GM10266 (cell line): ENCODE data around the gene ACTN1.

Experiments
- DNase-seq: peaks from one replicate; pipeline ENCODE4 v3.0.0; 2012; ENCODE audit errors: extremely low spot score
- TF ChIP-seq, protein P1 (sequence below): IDR thresholded peaks from 2 replicates; pipeline ENCODE4 v1.5.1; 2012; ENCODE audit warnings: mild to moderate bottlenecking, low read depth; ENCODE audit not compliant: control insufficient read depth, insufficient read depth; ENCODE audit errors: missing control alignments

The ACTN1 gene

GRCh38 chr14:68961781-68962584 lies 17.1 kb downstream of the ACTN1 start:
- DNase-seq: no peak

GRCh38 chr14:68961361-68961760 lies 17.7 kb downstream of the ACTN1 start:
- TF ChIP-seq, protein P1, sequence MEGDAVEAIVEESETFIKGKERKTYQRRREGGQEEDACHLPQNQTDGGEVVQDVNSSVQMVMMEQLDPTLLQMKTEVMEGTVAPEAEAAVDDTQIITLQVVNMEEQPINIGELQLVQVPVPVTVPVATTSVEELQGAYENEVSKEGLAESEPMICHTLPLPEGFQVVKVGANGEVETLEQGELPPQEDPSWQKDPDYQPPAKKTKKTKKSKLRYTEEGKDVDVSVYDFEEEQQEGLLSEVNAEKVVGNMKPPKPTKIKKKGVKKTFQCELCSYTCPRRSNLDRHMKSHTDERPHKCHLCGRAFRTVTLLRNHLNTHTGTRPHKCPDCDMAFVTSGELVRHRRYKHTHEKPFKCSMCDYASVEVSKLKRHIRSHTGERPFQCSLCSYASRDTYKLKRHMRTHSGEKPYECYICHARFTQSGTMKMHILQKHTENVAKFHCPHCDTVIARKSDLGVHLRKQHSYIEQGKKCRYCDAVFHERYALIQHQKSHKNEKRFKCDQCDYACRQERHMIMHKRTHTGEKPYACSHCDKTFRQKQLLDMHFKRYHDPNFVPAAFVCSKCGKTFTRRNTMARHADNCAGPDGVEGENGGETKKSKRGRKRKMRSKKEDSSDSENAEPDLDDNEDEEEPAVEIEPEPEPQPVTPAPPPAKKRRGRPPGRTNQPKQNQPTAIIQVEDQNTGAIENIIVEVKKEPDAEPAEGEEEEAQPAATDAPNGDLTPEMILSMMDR: no peak
- DNase-seq: no peak

More at GRCh38 chr14:68961781-68962584, 17.1 kb downstream of the ACTN1 start:
- TF ChIP-seq, protein P1: no peak

- no peak for DNase-seq
- TF ChIP-seq, protein P1: no peak
These were observed 19.0 kb downstream of the ACTN1 start for GRCh38 chr14:68960123-68960522.

GRCh38 chr14:68959035-68959434 lies 20.1 kb downstream of the ACTN1 start:
- TF ChIP-seq, protein P1: no peak

GRCh38 chr14:68958553-68958952 lies 20.5 kb downstream of the ACTN1 start:
- TF ChIP-seq, protein P1: no peak
- DNase-seq: no peak

More at GRCh38 chr14:68959035-68959434, 20.1 kb downstream of the ACTN1 start:
- DNase-seq: no peak

DNA sequence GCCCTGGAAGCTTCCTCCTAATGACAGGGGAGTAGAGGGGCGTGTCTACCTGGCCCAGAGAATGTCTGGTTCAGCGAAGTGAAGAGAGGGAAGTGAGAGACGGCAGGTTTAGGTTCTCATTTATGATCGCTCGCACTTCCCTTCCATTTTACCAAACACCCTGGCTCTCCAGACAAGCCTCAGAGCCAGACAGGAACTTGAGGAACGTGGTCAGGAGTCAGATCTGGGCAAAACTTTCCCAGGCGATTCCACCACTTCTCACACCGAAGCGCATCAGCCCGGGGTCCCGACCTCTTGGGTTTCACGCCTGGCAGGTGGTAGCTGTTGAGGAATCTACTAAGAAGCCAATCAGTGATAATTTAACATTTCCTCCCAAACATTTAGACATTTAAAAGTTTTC lies 21.3 kb downstream of the ACTN1 start:
- TF ChIP-seq, protein P1: no peak
- DNase-seq: no peak

GRCh38 chr14:68956724-68957123 lies 22.4 kb downstream of the ACTN1 start:
- TF ChIP-seq, protein P1: no peak
- DNase-seq: no peak
